ENCODE data around the gene THEMIS2.

The THEMIS2 gene

GRCh38 chr1:27922272-27922671 lies 49.9 kb downstream of the THEMIS2 start:
- Histone ChIP-seq H3K4me1 (ENCODE audit: low read length) (no peaks in the 10 kb centered on the region), H3K9ac (ENCODE audit: low read length) (no peak overlapping the region), H3K27ac (ENCODE audit: low read length) (no peak overlapping the region), H3K9me3 (replicated peaks; ENCODE audit: insufficient read depth, low read length) (no peaks in the 10 kb centered on the region), H2AFZ (ENCODE audit: low read length) (no peak overlapping the region), H3K27me3 (replicated peaks; ENCODE audit: insufficient read depth, low read length) (no peaks in the 10 kb centered on the region), H3K4me3 (ENCODE audit: low read length) (no peak overlapping the region), H4K20me1 (ENCODE audit: insufficient read depth, low read length) (no peaks in the 10 kb centered on the region), H3K36me3 (replicated peaks; ENCODE audit: insufficient read depth, low read length) (no peaks in the 10 kb centered on the region), H3K79me2 (ENCODE audit: low read length) (no peaks in the 10 kb centered on the region), H3K9me2 (replicated peaks; ENCODE audit: insufficient read depth, low read length) (no peaks in the 10 kb centered on the region), H3K4me2 (ENCODE audit: low read depth, low read length) (no peak overlapping the region), H3F3A (ENCODE audit: insufficient read depth, low read length) (no peaks in the 10 kb centered on the region)
- no peak for DNase-seq
- TF ChIP-seq CTCF (IDR thresholded peaks at IDR 0.05; ENCODE audit: low read length) (no peak), EZH2 (optimal IDR thresholded peaks at IDR 0.05; ENCODE audit: low read depth, low read length) (no peak), EZH2phosphoT487 (IDR thresholded peaks at IDR 0.05; ENCODE audit: low read length) (no peak)

- TF ChIP-seq EZH2phosphoT487 (IDR thresholded peaks at IDR 0.05; ENCODE audit: low read length) = no peak
- TF ChIP-seq EZH2 (optimal IDR thresholded peaks at IDR 0.05; ENCODE audit: low read depth, low read length) = no peak
- no peak for TF ChIP-seq CTCF (IDR thresholded peaks at IDR 0.05; ENCODE audit: low read length)
- H3K9me2 ChIP-seq (replicated peaks; ENCODE audit: insufficient read depth, low read length) = no peaks in the 10 kb centered on the region
- H3K79me2 ChIP-seq (ENCODE audit: low read length) = no peaks in the 10 kb centered on the region
- H3K27me3 ChIP-seq (replicated peaks; ENCODE audit: insufficient read depth, low read length) = no peaks in the 10 kb centered on the region
- H3K4me3 ChIP-seq (ENCODE audit: low read length) = no peak overlapping the region
- no peak overlapping the region for H3K4me2 ChIP-seq (ENCODE audit: low read depth, low read length)
- no peaks in the 10 kb centered on the region for H3K4me1 ChIP-seq (ENCODE audit: low read length)
- DNase-seq = no peak
- H3F3A ChIP-seq (ENCODE audit: insufficient read depth, low read length) = no peaks in the 10 kb centered on the region
- H3K27ac ChIP-seq (ENCODE audit: low read length) = no peak overlapping the region
- H2AFZ ChIP-seq (ENCODE audit: low read length) = no peak overlapping the region
- no peak overlapping the region for H3K9ac ChIP-seq (ENCODE audit: low read length)
- no peaks in the 10 kb centered on the region for H3K36me3 ChIP-seq (replicated peaks; ENCODE audit: insufficient read depth, low read length)
- no peaks in the 10 kb centered on the region for H3K9me3 ChIP-seq (replicated peaks; ENCODE audit: insufficient read depth, low read length)
- no peaks in the 10 kb centered on the region for H4K20me1 ChIP-seq (ENCODE audit: insufficient read depth, low read length)
Measured at GRCh38 chr1:27928216-27928954, 56.0 kb downstream of the THEMIS2 start.

- no peak overlapping the region for H3K9ac ChIP-seq (ENCODE audit: low read length)
- no peaks in the 10 kb centered on the region for H3K9me3 ChIP-seq (replicated peaks; ENCODE audit: insufficient read depth, low read length)
- no peaks in the 10 kb centered on the region for H3K9me2 ChIP-seq (replicated peaks; ENCODE audit: insufficient read depth, low read length)
- H3K4me2 ChIP-seq (ENCODE audit: low read depth, low read length) = no peak overlapping the region
- no peak for DNase-seq
- H4K20me1 ChIP-seq (ENCODE audit: insufficient read depth, low read length) = no peaks in the 10 kb centered on the region
- H3F3A ChIP-seq (ENCODE audit: insufficient read depth, low read length) = no peaks in the 10 kb centered on the region
- H3K79me2 ChIP-seq (ENCODE audit: low read length) = no peaks in the 10 kb centered on the region
- H3K27ac ChIP-seq (ENCODE audit: low read length) = no peak overlapping the region
- no peaks in the 10 kb centered on the region for H3K36me3 ChIP-seq (replicated peaks; ENCODE audit: insufficient read depth, low read length)
- no peaks in the 10 kb centered on the region for H3K27me3 ChIP-seq (replicated peaks; ENCODE audit: insufficient read depth, low read length)
- H3K4me1 ChIP-seq (ENCODE audit: low read length) = 0 out of 2 replicates have a peak, but pooled peaks cover 3% of the 10 kb centered on the region
- no peak for TF ChIP-seq EZH2 (optimal IDR thresholded peaks at IDR 0.05; ENCODE audit: low read depth, low read length)
- TF ChIP-seq CTCF (IDR thresholded peaks at IDR 0.05; ENCODE audit: low read length) = no peak
- no peak for TF ChIP-seq EZH2phosphoT487 (IDR thresholded peaks at IDR 0.05; ENCODE audit: low read length)
- H3K4me3 ChIP-seq (ENCODE audit: low read length) = no peak overlapping the region
- H2AFZ ChIP-seq (ENCODE audit: low read length) = no peak overlapping the region
Measured at GRCh38 chr1:27931184-27931583, 58.8 kb downstream of the THEMIS2 start.
